Activated CD4-positive, alpha-beta memory T cell treated with anti-CD3 and anti-CD28 coated beads, Interleukin-2, amount 10 ng/mL, durations not matched to agents 7 days and 5 days (primary cell): Measurements from ENCODE around the gene SPPL3. TPM values are rescaled to one million over a fixed set of nuclear protein-coding genes. Genes with fewer than 3 reads are reported as not detected.

Source experiments
- CTCF ChIA-PET: fragments of 350-600 bp; sonication (Branson Sonifier 250); formaldehyde crosslinking; loops from one replicate; lab custom pipeline; 2021; ENCODE audit warnings: antibody characterized with exemption, inconsistent platforms; lab: Charles Lee
- POLR2A ChIA-PET: fragments of 350-600 bp; sonication (Branson Sonifier 250); formaldehyde crosslinking; loops from one replicate; lab custom pipeline; 2021; ENCODE audit warnings: antibody characterized with exemption; lab: Charles Lee
- DNase-seq: peaks from one replicate; pipeline ENCODE4 v3.0.0-alpha.2; 2020
- H3K27ac Mint-ChIP-seq: one replicate; pipeline ENCODE4 v1.8.0; 2021; ENCODE audit warnings: mild to moderate bottlenecking, mixed read lengths
- H3K27me3 Mint-ChIP-seq: one replicate; pipeline ENCODE4 v1.8.0; 2021; ENCODE audit warnings: mixed read lengths
- H3K36me3 Mint-ChIP-seq: one replicate; pipeline ENCODE4 v1.8.0; 2021; ENCODE audit warnings: low read depth, mixed read lengths
- H3K4me1 Mint-ChIP-seq: one replicate; pipeline ENCODE4 v1.8.0; 2021; ENCODE audit warnings: mixed read lengths
- H3K4me3 Mint-ChIP-seq: one replicate; pipeline ENCODE4 v1.8.0; 2021; ENCODE audit warnings: mild to moderate bottlenecking, mixed read lengths
- H3K9me3 Mint-ChIP-seq: one replicate; pipeline ENCODE4 v1.8.0; 2021; ENCODE audit warnings: mixed read lengths
- total RNA-seq, 2 experiments: library from RNA; stranded (reverse); gene quantifications; one replicate each; pipeline ENCODE4 v1.2.3, GENCODE V29; 2021

SPPL3 gene
- total RNA-seq, 2 experiments from 2014 or later, result 32.0 to 32.1 TPM

DNA sequence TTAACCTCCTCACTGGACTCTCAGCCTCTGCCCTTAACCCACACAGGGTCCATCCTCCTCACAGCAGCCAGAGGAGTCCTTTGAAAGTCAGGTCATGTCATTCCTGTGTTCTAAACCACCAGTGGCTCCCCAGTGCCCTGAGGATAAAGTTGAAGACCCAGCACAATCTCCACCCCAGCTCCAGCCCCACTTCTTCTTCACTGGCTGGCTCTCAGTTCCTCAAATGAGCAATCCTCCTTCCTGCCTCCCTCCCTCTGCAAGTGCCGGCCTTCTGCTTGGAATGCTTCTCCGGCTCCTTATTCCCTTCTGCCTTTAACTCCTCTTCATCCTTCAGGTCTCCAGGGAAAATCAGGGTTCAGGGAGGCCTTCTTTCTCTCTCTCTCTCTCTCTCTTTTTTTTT, 32.0 kb upstream of the SPPL3 start:
- CTCF ChIA-PET, result interaction anchor here (0.9 kb wide), 1 partner anchor 8 kb away, joined by 4 read pairs; no protein-coding TSS in a partner anchor
- no peak overlapping the region for H3K27ac Mint-ChIP-seq
- no peaks in the 10 kb centered on the region for H3K4me1 Mint-ChIP-seq
- no peaks in the 10 kb centered on the region for H3K36me3 Mint-ChIP-seq
- DNase-seq, result no peak
- POLR2A ChIA-PET, result no interaction called here
- no peak overlapping the region for H3K4me3 Mint-ChIP-seq
- no peaks in the 10 kb centered on the region for H3K9me3 Mint-ChIP-seq
- H3K27me3 Mint-ChIP-seq, result peaks cover 1% of the 10 kb centered on the region

DNA sequence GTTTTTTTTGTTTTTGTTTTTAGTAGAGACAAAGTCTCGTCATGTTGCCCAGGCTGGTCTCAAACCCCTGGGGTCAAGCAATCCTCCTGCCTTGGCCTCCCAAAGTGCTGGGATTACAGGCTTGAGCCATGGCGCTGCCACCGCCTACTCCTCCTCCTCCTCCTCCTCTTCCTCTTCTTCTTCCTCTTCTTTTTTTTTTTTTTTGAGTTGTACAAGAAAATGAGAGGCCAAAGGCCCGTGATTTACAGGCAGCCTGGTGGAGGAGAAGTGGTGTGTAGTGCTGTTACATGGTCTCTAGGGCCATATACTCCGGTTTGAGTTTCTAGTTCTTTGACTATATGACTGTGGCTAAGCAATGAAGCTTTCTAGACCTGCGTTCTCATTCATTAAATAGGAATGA, 29.6 kb upstream of the SPPL3 start:
- H3K36me3 Mint-ChIP-seq, result no peaks in the 10 kb centered on the region
- CTCF ChIA-PET, result no interaction called here
- POLR2A ChIA-PET, result no interaction called here
- no peak overlapping the region for H3K4me3 Mint-ChIP-seq
- no peak for DNase-seq
- H3K4me1 Mint-ChIP-seq, result no peaks in the 10 kb centered on the region
- no peaks in the 10 kb centered on the region for H3K9me3 Mint-ChIP-seq
- H3K27ac Mint-ChIP-seq, result no peak overlapping the region
- H3K27me3 Mint-ChIP-seq, result peaks cover 1% of the 10 kb centered on the region

DNA sequence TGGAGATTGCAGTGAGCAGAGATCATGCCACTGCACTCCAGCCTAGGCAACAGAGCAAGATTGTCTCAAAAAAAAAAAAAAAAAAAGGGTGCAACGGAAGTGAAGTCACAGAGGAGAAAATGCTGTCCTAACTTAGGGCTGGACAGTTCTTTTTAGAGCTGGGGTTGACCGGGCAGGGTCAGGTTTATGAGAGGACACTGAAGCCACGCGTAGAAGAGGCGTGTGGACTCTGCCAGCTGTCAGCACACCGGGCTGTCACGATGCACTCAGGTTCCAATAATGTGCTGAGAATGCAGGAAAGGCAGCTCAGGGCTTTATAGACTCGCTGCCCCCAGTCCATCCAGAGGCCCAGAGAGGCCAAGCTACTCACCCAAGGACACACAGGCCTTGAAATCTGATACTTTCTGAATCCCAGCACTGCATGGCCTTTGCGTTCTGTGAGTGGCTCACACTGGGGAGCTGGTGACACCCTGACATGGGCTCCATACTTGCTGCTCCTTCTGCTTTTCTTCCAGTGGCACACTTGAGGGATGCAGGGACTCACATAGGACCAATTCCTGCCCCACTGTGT, 28.9 kb upstream of the SPPL3 start:
- Mint-ChIP-seq H3K4me1 (no peaks in the 10 kb centered on the region), H3K27me3 (peaks cover 1% of the 10 kb centered on the region), H3K27ac (no peak overlapping the region), H3K9me3 (no peaks in the 10 kb centered on the region), H3K36me3 (no peaks in the 10 kb centered on the region), H3K4me3 (no peak overlapping the region)
- no peak for DNase-seq
- ChIA-PET POLR2A (no interaction called here), CTCF (no interaction called here)

DNA sequence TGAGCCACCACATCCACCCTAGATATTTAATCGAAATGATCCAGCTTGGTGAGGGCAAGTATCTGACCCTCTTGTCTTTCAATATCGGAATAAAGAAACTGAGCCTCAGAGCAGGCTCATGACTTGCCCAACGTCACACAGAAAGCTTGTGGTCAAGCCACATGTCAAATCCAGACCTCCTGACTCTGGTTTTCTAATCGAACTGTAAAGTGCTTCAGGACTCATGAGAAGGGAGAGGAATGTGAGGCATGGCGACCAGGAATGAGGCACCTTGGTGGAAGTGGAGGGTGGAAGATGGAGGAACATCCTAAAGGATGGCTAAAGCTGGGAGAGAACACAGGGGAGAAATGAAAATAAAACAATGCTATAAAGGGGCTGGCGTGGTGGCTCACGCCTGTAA, 27.9 kb upstream of the SPPL3 start:
- Mint-ChIP-seq H3K27ac (no peak overlapping the region), H3K4me1 (no peaks in the 10 kb centered on the region), H3K36me3 (no peaks in the 10 kb centered on the region), H3K9me3 (no peaks in the 10 kb centered on the region), H3K27me3 (peaks cover 1% of the 10 kb centered on the region), H3K4me3 (no peak overlapping the region)
- DNase-seq, result no peak
- ChIA-PET POLR2A (no interaction called here), CTCF (interaction anchor here (1.4 kb wide), 1 partner anchor 283 kb away, joined by 3 read pairs; no protein-coding TSS in a partner anchor)

DNA sequence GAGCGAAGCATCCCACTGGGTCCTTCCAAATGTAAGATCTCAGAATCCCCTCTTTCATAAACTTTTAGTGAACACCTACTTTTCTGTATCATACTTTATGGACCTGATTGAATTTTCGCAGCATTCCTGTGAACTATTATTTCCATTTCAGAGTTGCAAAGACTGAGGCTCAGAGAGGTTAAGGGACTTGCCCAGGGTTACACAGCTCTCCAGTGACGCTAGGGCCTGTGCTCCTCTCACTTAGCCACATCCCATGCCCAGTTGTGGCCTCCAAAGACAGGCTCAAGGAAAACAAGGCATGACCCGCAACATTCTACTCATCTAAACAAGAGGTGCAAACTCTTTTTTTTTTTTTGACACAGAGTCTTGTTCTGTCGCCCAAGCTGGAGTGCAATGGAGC, 25.9 kb upstream of the SPPL3 start:
- no peak overlapping the region for H3K27ac Mint-ChIP-seq
- no peak overlapping the region for H3K4me3 Mint-ChIP-seq
- ChIA-PET CTCF (no interaction called here), POLR2A (no interaction called here)
- no peaks in the 10 kb centered on the region for H3K27me3 Mint-ChIP-seq
- no peaks in the 10 kb centered on the region for H3K36me3 Mint-ChIP-seq
- no peaks in the 10 kb centered on the region for H3K9me3 Mint-ChIP-seq
- DNase-seq, result no peak
- H3K4me1 Mint-ChIP-seq, result no peaks in the 10 kb centered on the region

- ChIA-PET POLR2A (no interaction called here), CTCF (no interaction called here)
- Mint-ChIP-seq H3K4me1 (no peaks in the 10 kb centered on the region), H3K36me3 (no peaks in the 10 kb centered on the region), H3K27ac (no peak overlapping the region), H3K9me3 (no peaks in the 10 kb centered on the region), H3K4me3 (no peak overlapping the region), H3K27me3 (no peaks in the 10 kb centered on the region)
- DNase-seq, result no peak
Observed at GRCh38 chr12:120928864-120929652, 24.9 kb upstream of the SPPL3 start.

- Mint-ChIP-seq H3K4me1 (no peaks in the 10 kb centered on the region), H3K27ac (no peak overlapping the region), H3K9me3 (no peaks in the 10 kb centered on the region), H3K4me3 (no peak overlapping the region), H3K36me3 (no peaks in the 10 kb centered on the region), H3K27me3 (no peaks in the 10 kb centered on the region)
- no peak for DNase-seq
- POLR2A ChIA-PET, result no interaction called here
- CTCF ChIA-PET, result no interaction called here
Observed at GRCh38 chr12:120925740-120926563, 21.8 kb upstream of the SPPL3 start.

GRCh38 chr12:120922279-120922678, 18.1 kb upstream of the SPPL3 start:
- Mint-ChIP-seq H3K4me1 (no peaks in the 10 kb centered on the region), H3K27ac (no peak overlapping the region), H3K4me3 (no peak overlapping the region), H3K27me3 (peaks cover 6% of the 10 kb centered on the region), H3K9me3 (peaks cover 5% of the 10 kb centered on the region), H3K36me3 (no peaks in the 10 kb centered on the region)
- DNase-seq, result no peak
- CTCF ChIA-PET, result interaction anchor here (0.6 kb wide), 1 partner anchor 11 kb away, joined by 3 read pairs; no protein-coding TSS in a partner anchor
- POLR2A ChIA-PET, result interaction anchor here (1.2 kb wide), 1 partner anchor 14 kb away, joined by 3 read pairs; no protein-coding TSS in a partner anchor

DNA sequence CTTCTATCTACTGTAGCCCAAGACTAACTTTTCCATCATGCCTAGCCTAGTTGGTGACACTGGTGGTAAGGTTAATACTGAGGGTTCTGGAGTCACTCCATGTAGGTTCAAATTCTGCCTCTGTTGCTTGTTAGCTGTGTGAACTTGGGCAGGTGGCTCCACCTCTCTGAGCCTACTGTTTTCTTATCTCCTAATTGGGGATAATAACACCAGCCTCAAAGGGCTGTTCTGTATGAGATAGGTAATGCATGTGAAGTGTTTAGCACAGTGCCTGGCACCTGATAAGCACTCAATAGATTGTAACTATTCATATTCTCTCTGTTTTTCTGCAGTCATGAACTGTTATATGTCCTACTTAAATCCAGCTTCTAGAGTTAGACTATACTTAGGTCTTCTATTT, 17.5 kb upstream of the SPPL3 start:
- CTCF ChIA-PET, result no interaction called here
- POLR2A ChIA-PET, result interaction anchor here (1.2 kb wide), 1 partner anchor 13 kb away, joined by 3 read pairs; no protein-coding TSS in a partner anchor
- no peak overlapping the region for H3K4me3 Mint-ChIP-seq
- no peaks in the 10 kb centered on the region for H3K4me1 Mint-ChIP-seq
- H3K36me3 Mint-ChIP-seq, result no peaks in the 10 kb centered on the region
- peaks cover 5% of the 10 kb centered on the region for H3K9me3 Mint-ChIP-seq
- no peak for DNase-seq
- peaks cover 6% of the 10 kb centered on the region for H3K27me3 Mint-ChIP-seq
- no peak overlapping the region for H3K27ac Mint-ChIP-seq

GRCh38 chr12:120920178-120920577, 16.0 kb upstream of the SPPL3 start:
- Mint-ChIP-seq H3K27me3 (peaks cover 6% of the 10 kb centered on the region), H3K36me3 (no peaks in the 10 kb centered on the region), H3K9me3 (peaks cover 5% of the 10 kb centered on the region), H3K27ac (no peak overlapping the region), H3K4me1 (no peaks in the 10 kb centered on the region), H3K4me3 (no peak overlapping the region)
- ChIA-PET CTCF (no interaction called here), POLR2A (interaction anchor here (0.5 to 0.8 kb wide), 3 partner anchors 34 to 235 kb away, joined by 3 read pairs; no protein-coding TSS in a partner anchor)
- DNase-seq, result no peak

DNA sequence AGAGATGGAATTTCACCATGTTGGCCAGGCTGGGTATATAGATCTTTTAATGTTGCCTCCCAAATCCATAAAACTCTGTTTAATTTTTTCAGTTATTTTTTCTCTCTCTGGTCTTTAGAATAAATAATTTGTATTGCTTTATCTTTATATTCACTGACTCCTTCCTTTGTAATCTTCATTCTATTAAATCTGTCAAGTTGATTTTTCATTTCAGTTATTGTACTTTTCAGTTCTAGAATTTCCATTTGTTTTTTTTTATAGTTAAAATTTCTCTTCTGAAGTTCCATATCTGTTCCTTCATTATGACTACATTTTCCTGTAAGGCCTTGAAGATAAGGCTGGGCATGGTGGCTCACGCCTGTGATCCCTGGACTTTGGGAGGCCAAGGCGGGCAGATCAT, 13.6 kb upstream of the SPPL3 start:
- DNase-seq, result no peak
- Mint-ChIP-seq H3K36me3 (no peaks in the 10 kb centered on the region), H3K27me3 (peaks cover 6% of the 10 kb centered on the region), H3K4me1 (no peaks in the 10 kb centered on the region), H3K4me3 (no peak overlapping the region), H3K9me3 (peaks cover 5% of the 10 kb centered on the region), H3K27ac (no peak overlapping the region)
- CTCF ChIA-PET, result interaction anchor here (0.9 kb wide), 1 partner anchor 271 kb away, joined by 3 read pairs; no protein-coding TSS in a partner anchor
- POLR2A ChIA-PET, result no interaction called here

DNA sequence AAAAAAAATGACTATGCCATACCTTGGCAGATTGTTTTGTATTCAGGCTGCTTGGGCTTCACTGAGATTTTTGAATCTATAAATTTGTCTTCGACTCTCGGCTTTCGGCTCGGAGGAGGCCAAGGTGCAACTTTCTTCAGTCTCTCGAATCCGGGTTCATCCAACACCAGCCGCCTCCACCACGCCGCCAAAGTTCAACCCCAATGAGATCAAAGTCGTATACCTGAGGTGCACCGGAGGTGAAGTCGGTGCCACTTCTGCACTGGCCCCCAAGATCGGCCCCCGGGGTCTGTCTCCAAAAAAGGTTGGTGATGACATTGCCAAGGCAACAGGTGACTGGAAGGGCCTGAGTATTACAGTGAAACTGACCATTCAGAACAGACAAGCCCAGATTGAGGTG, 12.4 kb upstream of the SPPL3 start:
- no peak overlapping the region for H3K27ac Mint-ChIP-seq
- no peaks in the 10 kb centered on the region for H3K36me3 Mint-ChIP-seq
- peaks cover 5% of the 10 kb centered on the region for H3K9me3 Mint-ChIP-seq
- peaks cover 6% of the 10 kb centered on the region for H3K27me3 Mint-ChIP-seq
- no peak for DNase-seq
- no peaks in the 10 kb centered on the region for H3K4me1 Mint-ChIP-seq
- H3K4me3 Mint-ChIP-seq, result no peak overlapping the region
- ChIA-PET POLR2A (no interaction called here), CTCF (interaction anchor here (0.7 kb wide), 1 partner anchor 336 kb away, joined by 4 read pairs; no protein-coding TSS in a partner anchor)

- peaks cover 5% of the 10 kb centered on the region for H3K9me3 Mint-ChIP-seq
- no peaks in the 10 kb centered on the region for H3K4me1 Mint-ChIP-seq
- no peak overlapping the region for H3K4me3 Mint-ChIP-seq
- CTCF ChIA-PET, result no interaction called here
- POLR2A ChIA-PET, result no interaction called here
- H3K27ac Mint-ChIP-seq, result no peak overlapping the region
- DNase-seq, result no peak
- no peaks in the 10 kb centered on the region for H3K36me3 Mint-ChIP-seq
- peaks cover 6% of the 10 kb centered on the region for H3K27me3 Mint-ChIP-seq
Observed at GRCh38 chr12:120914794-120915193, 10.6 kb upstream of the SPPL3 start.
